GM21447 (cell line): ENCODE results near the gene MORN5.

Experiments used
- ATAC-seq: cut with Tn5 transposase; IDR thresholded peaks from one replicate; pipeline ENCODE4 v1.9.1; 2021; ENCODE audit not compliant: unreplicated experiment

The MORN5 gene

DNA sequence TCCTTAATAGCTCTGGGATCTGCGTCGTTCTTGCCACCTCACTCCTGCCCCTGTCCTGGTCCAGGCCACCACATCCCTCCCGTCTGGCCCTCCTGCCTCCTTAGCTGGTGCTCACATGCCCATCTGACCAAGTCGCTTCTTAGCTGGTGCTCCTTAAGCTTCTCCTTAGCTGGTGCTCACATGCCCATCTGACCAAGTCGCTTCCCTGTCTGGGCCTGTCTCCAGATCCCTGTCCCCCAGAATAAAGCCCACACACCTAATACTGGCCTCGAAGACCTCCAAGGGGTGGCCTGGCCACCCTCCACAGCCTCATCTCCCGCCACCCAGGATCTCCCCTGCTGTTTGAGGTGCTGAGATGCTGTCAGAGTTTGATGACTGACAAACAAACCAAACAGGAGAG, 35.2 kb upstream of the MORN5 start:
- no peak for ATAC-seq

DNA sequence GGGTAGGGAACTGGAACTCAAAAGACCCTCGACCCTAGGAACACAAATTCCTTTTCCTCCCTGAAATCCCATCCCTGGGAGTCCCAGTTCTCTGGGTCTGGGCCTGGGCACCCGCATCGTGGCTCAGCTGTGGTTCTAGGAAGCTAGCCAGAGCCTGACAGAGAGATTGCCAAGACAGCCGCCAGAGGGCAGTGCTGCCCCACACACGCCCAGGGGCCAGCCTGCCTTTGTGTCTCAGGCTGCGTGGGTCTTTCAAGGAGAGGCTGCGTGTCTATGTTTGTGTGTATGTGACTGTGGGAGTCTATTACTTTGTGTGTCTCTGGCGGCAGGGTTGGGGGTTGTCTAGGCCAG, 34.6 kb upstream of the MORN5 start:
- ATAC-seq: no peak

DNA sequence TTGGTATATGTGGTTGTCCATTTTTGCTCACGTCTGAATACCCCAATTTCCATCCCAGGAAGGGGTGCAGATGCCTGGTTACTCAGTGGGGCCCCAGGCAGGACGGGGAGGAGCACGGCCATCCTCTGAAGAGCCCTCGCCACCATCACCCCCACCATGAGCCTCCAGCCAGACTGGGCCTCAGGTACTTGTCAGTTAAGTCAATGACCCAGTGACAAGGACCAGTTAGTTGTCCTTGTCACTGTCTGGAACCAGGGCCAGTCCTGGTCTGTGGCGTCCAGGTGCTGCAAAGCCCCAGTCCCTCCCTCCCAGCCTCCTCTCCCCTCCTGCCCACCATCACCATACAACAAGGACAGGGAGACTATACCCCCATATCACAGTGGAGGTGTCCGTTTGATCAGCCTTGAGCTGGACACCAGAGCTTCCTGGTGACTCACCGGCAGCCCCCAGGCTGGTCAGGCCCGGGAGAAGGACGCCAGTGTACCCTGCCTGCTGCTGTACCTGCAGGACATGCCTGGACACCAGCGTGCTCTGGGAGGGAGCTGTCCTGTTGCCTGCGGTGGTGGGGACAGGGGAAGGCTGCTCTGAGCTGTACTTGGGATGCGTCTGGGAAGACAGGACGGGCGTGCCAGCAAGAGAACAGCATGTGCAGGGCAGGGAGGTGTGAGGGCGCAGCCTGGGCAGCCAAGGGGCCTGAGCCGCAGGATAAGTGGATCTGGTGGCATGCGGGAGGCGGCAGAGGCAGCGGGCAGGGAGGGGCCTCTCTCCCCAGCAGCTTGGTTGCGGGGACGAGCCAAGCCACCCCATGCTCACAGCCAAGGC, 34.0 kb upstream of the MORN5 start:
- ATAC-seq: no peak

DNA sequence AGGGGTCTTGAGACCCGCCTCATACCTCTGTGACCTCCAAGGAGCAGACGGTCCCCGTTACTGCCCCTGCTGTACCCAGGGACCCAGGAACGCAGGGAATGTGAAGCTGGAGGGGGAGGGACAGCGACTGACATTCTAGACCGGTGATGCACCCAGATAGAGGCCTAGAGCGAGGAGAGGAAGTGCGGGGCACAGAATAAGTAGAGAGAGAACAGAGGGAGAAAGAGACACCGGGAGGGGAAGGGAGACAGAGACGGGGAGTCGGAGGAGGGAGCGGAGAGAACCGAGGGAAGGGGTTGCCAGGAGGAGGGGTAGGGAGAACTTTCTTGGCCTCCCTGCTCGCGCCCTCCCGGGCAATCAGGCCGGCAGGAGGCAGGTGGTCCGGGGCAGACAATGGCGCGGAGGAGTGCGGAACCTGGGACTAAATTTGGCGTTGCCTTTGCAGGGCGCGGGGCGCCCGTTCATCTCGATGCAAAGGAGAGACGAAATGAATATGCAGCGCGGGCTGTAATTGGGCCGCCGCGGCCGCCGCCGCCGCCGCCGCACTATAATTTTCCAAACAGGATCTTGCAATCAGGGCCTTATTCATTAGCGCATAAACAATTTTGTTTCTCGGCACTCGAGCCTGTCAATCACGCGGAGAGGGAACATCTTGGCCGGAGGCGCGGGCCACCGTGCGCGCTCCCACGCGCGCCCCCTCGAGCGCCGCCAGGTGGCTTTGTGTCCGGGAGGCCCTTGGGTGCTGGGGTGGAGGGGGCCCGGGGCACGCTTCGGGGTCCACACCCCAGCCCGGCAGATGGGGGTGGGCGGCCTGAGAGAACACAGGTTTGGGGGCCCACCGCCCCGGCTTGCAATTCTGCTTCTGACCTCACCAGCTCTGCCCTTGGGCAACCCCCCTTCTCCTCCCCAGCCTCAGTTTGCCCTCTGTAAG, 33.1 kb upstream of the MORN5 start:
- ATAC-seq: no peak

DNA sequence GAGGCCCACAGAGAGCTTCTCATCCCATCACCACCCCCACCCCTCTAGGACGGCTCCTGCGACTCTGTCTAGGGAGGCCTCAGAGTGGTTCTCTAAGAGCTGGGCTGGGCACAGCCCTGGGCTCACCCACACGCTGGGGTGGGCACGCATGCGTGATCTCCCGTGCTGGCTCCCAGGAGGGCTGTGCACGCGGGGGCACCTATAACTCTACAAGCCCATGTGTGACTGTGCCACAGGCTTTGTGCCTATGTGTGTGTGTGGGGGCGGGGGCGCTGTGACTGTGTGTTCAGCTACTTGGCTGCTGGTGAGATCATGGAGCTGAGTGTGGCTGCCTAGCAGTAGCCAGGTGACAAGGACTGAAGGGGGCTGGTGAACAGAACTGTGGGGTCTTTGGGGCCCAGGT, 32.3 kb upstream of the MORN5 start:
- ATAC-seq: no peak

DNA sequence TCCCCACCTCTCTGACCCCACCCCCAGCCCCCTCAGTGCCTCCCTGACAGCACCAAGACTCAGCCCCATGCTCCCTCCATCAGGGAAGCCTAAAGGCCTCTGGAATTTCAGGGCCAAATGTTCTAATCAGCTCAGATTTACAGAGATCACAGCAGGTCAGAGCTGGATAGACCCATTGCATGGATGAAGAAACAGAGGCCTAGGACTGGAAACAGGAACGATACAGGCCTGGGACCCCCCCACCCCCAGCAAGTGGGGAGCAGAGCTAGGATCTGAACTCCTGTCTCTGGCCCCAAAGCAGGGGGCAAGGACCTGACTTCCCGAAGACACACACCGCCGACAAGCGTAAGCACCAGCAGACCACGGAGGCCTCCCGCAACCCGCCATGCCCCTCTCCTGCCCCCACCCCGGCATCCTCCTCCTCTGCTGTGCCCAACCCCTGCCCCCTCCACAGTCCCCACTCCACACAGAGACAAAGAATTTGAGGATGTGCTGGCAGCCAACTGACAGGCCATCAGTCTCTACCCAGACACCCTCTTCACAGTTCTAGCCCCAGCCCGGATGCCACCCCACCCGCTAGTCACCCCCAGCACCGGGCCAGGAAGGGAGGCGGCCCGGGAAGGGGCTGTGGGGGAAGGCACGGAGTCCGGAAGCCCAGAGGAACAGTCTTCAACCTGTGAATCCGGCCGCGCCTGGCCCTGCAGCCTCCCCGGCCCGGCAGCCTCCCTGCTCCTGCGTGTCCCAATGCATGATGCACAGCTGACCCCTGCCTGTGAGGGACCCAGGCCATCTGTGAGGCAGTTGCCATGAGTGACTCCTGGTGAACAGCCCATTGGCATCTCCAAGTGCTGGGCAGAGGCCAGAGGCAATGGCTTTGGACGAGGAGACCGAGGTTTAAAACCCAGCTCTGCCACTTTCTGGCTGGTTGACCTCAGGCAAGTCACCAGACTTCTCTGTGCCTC, 31.4 kb upstream of the MORN5 start:
- no peak for ATAC-seq

DNA sequence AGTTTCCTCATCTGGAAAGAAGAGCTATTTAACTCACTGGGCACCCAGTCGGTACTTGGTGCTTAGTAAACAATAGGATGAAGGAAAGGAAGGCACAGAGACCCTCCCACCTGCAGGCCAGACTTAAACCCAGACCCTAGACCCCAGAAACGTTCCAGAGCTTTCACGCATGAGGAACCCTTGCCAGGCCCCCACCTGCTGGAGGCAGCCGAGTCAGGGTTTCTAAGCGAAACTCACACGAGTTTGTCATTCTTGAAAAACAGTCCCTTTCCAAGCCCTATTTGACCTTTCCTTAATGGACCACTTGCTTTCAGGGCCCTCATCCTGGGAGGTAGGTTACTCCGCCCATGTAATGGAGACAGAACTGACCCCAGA, 30.8 kb upstream of the MORN5 start:
- no peak for ATAC-seq

DNA sequence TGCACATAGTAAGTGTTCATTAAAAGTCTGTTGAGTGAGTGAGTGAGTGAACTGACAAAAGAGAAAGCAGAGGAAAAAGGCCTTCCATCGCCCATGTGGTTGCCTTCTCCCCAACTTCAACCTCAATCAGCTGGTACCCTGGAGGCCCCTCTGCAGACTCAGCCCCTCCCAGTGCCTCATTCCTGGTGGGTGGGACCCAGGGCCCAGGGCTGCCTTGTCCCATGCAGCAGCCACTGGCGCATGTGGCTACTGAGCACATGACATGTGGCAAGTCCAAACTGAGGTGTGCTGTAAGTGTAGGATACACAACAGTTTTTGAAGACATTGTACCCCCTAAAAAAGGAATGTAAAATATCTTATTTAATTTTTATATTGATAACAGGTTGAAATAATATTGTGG, 29.7 kb upstream of the MORN5 start:
- no peak for ATAC-seq

DNA sequence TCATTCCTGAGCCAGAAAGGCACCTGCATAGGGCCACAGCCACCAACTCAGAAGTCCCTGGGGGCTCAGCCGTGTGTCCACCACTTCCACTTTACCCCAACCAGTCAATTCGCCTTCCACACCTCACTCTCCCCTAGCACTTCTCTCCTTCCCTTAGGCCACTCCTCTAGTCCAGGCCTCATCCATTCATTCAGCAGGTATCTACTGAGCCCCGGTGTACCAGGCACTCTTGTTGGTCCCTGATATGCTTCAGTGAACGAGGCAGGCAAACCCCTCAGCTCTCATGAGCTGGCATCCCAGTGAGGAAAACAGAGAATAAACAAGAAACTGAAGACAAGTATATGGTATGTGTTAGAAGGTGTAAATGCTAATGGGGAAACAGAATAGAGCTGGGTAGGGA, 28.9 kb upstream of the MORN5 start:
- ATAC-seq: no peak

DNA sequence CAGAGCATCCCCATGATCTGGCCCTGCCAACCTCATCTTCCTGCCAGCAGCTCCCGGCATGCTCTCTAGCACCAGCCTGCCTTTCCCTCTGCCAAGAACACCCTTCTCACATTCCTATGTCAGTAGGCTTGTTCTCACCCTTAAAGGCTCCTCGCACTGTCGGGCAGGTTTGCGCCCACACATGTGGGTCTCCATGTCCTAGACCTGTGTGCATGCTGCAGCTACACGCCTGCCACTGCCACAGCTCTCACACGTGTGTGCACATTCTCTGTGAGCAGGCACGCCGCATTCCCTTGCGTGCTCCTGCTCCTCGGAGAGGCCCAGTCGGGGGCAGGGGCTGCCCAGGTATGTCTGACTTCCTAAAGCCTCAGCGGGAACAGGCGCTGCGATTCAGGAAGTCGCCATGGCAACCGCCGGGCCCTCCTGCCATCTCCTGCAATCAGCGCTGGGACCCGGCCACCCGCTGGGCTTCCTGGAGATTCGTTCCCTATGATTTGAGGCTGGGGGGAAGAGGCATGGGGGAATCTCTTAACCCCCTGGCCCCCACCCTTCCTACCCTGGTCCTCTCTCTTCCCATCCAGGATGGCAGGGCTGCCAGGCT, 28.2 kb upstream of the MORN5 start:
- ATAC-seq: no peak

DNA sequence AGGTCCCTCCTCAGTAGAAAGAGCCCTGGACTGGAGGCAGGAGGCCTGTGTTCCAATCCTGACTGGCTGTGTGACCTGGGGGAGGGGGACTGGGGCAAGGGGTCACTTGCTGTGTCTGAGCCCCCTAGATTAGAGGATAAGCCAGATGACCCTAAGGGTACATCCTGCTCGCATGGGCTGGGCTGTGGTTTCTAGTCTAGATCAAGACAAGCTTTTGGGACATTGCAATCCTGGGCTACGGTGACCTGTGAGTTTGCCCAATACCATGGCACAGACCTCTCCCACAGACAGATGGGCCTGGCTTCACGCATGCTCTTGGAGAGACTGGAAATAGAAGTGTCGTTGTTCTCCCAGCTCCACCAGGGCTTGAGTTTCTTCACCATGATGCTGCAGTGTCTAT, 27.2 kb upstream of the MORN5 start:
- ATAC-seq: no peak

DNA sequence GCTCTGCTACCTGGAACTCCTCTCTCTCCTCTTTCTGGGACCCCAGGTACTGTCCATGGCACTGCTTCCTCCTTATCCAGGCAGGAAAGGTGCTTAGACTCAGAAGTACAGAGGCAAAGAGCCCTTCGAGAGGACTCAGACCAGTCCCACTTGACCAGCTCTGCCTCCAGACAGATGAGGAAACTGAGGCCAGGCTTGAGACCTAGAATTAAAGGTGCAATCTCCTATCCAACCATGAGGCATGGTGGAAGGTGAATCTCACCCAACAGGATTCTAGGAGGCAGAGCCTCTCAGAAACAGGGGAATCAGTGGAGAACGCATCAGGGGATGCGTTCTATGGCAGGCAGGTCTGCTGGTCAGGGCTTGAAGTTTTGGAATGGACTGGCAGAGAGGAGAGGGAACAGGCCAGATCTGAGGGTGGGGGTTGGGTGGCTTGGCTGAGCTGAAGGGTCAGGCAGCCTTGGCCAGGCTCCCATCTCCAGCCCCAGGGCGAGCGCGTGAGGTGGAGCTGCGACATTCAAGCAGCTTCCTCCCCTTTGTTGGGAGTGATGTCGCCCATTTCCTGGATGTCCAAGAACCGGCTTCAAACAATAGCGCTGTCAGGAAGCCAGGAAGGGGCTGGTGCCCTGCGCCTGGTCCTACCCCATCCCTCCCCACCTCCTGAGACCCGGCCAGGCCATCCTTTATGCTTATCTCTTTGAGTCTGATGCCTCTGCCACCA, 26.3 kb upstream of the MORN5 start:
- ATAC-seq: no peak

DNA sequence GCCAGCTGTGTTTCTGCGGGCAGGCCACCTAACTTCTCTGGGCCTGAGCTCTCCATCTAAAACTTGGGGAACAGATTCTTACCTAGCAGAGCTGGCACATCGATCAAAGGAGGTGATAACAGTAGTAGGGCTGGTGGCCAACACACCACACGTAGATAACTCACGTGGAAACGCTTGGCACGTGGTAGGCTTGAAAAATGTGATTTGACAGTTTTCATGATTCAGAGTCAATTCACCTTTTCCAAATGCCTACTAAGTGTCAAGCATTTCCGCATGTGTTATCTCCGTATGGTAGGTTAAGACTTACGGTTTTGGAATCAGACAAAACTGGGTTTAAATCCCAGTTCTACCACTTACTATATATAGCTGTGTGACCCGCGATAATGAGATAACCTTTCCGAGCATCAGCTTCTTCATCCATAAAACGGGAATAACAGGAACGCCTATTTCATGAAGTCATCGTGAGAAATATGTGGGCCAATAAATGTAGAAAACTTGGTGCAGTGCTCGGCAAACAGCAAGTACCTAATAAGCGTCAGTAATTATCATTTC, 25.6 kb upstream of the MORN5 start:
- ATAC-seq: no peak

DNA sequence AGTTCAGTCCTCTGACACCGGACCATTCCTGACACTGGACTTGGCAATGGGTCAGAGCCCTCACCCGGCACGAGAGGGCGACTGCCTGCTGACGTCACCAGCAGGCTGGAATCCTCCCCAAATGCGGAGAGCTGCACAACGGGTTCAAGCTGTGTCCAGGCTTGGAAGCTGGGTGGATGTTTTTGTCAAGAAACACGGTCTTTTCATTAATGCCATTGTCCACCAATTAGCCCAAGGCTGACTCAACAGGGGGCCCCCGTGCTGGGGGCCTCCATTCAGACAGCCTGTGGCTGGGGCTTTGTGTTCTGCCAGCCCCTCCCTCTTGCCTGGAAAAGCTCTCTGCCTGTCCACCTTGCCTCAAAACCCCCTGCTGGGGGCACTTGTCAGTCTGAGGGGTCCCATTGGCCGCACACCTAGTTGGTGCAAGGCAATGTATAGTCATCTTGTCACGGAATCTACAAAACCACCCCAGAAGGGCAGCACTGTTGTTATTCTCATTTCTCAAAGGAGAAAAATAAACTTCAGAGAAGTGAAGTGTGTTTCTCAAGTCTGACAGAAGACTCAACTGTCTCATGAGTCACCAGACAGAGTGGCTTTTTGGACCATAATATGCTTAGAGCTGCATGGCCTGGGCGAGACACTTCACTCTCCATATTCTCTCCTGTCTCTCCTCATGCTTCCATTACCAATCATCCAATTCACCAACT, 24.7 kb upstream of the MORN5 start:
- ATAC-seq: no peak

DNA sequence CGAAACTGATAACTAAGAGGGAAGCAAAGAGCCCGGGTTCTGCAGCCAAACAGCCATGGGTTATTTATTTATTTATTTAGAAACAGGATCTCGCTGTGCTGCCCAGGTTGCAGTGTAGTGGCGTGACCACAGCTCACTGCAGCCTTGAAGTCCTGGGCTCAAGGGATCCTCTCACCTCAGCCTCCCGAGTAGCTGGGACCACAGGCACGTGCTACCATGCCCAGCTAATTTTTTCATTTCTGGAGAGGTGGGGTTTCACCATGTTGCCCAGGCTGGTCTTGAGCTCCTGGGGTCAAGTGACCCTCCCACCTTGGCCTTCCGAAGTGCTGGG, 24.2 kb upstream of the MORN5 start:
- ATAC-seq: no peak

DNA sequence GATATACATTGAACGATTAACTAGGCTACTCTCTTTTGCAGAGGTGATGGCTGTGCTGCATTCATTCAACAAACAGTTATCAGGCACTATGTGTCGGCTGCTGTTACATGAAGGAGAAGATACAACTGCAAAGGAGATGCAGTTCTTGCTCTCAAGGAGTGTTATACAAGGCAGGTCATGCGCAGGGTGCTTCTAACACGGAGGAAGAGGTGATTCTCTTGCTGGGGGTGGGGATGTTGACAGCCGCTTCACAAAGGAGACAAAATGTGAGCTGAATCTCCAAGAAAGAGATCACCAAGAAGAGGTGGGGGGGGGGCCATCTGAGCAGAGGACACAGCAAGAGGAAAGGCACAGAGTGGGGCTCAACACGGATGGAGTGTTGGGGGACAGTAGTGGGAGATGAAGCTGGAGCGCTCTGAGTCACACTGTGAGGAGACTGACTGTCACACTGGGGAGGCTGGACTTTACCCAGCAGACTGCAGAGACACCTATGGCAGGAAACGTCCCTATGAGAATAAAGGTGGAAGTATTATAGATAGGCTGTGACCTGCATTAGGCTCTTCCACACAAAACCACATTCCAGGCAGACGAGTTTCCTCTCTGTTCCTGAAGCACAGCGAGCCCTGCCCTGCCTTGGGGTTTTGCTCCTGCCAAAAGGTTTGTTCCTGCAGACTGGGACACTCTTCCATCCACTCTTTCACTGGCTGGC, 21.0 kb upstream of the MORN5 start:
- no peak for ATAC-seq

DNA sequence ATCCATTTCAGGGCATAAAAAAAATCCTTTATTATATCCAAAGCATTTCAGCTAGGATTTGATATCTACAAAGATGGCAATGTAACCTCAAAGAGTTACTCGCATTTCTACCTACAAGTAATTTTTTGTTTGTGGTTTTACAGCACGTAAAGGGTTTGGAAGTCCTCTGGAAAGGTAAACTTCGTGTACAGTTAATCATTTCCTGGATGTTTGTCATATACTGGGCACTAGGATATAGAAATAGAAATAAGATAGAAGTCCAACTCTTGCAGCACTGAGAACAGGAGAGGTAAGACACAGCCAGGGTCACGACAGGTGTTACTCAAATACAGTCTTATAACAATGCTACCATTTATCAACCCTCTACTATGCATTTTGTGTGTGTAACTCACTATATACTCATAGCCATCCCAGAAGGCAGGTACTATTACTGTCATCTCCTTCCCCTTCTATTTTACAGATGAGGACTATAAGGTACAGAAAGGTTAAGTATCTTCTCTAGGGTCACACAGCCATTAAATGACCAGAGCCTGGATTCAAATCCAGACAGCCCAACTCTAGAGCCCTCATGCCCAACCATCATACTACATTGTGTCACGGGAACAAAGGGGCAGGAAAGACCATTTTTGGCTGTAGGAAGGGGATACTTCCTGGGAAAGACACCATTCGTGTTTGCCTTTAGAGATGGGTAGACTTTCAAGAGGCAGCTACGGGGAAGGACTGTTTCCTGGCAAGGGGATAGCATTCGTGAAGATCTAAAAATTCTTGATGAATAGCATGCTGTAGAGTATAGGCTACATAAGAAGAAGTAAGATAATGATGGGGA, 19.1 kb upstream of the MORN5 start:
- ATAC-seq: no peak

DNA sequence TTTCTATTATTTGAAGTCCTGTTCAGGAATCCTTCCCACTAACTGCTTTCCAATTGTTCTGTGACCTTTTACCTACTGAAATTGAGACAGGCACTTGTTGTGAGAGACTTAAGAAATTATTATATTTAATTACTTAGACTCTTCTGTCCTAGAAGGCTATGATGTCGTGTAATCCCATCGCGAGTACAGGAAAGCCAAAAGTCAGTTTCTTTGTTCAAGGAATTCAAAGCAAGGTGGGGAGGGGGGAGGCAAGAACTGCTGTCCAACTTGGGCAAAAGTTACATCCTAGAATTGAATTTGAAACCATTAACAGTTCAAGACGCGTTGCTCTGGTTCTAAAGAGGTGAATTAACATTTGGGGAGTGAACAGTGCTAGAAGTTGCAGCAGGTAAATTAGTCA, 18.0 kb upstream of the MORN5 start:
- ATAC-seq: no peak
